Liver (tissue), 9 donors: ENCODE results near the gene SNX1. TPM values are rescaled to one million over a fixed set of nuclear protein-coding genes. Genes with fewer than 3 reads are reported as not detected.

ENCODE experiments used
- DNase-seq: peaks from one replicate; pipeline ENCODE4 v3.0.0-alpha.2; 2017; ENCODE audit warnings: low spot score
- H3K27ac ChIP-seq, 2 donors: one replicate each; pipeline ENCODE4 v1.7.0; 2013; ENCODE audit warnings: inconsistent platforms in 2 of 2, low read length in 2 of 2, control low read depth in 1 of 2, low read depth in 1 of 2, mild to moderate bottlenecking in 1 of 2
- H3K27me3 ChIP-seq, 4 donors: one replicate each; pipeline versions ENCODE4 v1.6.1 to v1.7.0; 2013; ENCODE audit warnings: low read length in 3 of 4, inconsistent platforms in 1 of 4, mild to moderate bottlenecking in 1 of 4, moderate library complexity in 1 of 4; ENCODE audit not compliant: control insufficient read depth in 4 of 4, insufficient read depth in 4 of 4
- H3K36me3 ChIP-seq, 4 donors: one replicate each; pipeline versions ENCODE4 v1.6.1 to v1.7.0; 2013; ENCODE audit warnings: low read length in 3 of 4, mild to moderate bottlenecking in 3 of 4, low read depth in 1 of 4, moderate library complexity in 1 of 4; ENCODE audit not compliant: control insufficient read depth in 4 of 4, insufficient read depth in 3 of 4
- H3K4me1 ChIP-seq, 4 donors: one replicate each; pipeline versions ENCODE4 v1.6.1 to v1.7.0; 2013; ENCODE audit warnings: low read length in 3 of 4, mild to moderate bottlenecking in 3 of 4, moderate library complexity in 1 of 4; ENCODE audit not compliant: control insufficient read depth in 4 of 4, insufficient read depth in 4 of 4
- H3K4me3 ChIP-seq, 3 donors: one replicate each; pipeline versions ENCODE4 v1.6.1 to v1.7.0; 2013; ENCODE audit warnings: low read length in 3 of 3, control low read depth in 1 of 3, low read depth in 1 of 3, mild to moderate bottlenecking in 1 of 3
- H3K9ac ChIP-seq, 2 donors: one replicate each; pipeline ENCODE4 v1.7.0; 2013; ENCODE audit warnings: low read length in 2 of 2, mild to moderate bottlenecking in 2 of 2, moderate library complexity in 2 of 2, control low read depth in 1 of 2, low read depth in 1 of 2
- H3K9me3 ChIP-seq, 4 donors: one replicate each; pipeline versions ENCODE4 v1.6.1 to v1.7.0; 2013; ENCODE audit warnings: low read length in 3 of 4; ENCODE audit not compliant: control insufficient read depth in 4 of 4
- ATF3 ChIP-seq: IDR thresholded peaks from 2 replicates; pipeline ENCODE4 v1.6.1; 2016; ENCODE audit warnings: antibody characterized with exemption
- CTCF ChIP-seq: fragments of 150-350 bp; IDR thresholded peaks from 2 replicates; pipeline ENCODE4 v1.5.1; 2017; ENCODE audit warnings: improper control_type of control experiment, low read depth, low read length; ENCODE audit not compliant: missing input control
- EGR1 ChIP-seq, 2 donors: IDR thresholded peaks; 2 replicates each; pipeline ENCODE4 v1.6.1; 2016 to 2018; ENCODE audit warnings: antibody characterized with exemption in 2 of 2, low read depth in 2 of 2
- FOXA1 ChIP-seq: IDR thresholded peaks from 2 replicates; pipeline ENCODE4 v1.6.1; 2016; ENCODE audit warnings: antibody characterized with exemption
- FOXA2 ChIP-seq: IDR thresholded peaks from 2 replicates; pipeline ENCODE4 v1.6.1; 2016; ENCODE audit warnings: antibody characterized with exemption
- GABPA ChIP-seq, 2 donors: IDR thresholded peaks in 1 of 2; conservative IDR thresholded peaks in 1 of 2; 2 replicates each; pipeline ENCODE4 v1.6.1; 2016; ENCODE audit warnings: antibody characterized with exemption in 2 of 2, mild to moderate bottlenecking in 1 of 2, moderate library complexity in 1 of 2
- HNF4A ChIP-seq, 2 donors: conservative IDR thresholded peaks; 2 replicates each; pipeline ENCODE4 v1.6.1; 2016; ENCODE audit warnings: antibody characterized with exemption in 2 of 2, mild to moderate bottlenecking in 2 of 2
- JUND ChIP-seq, 2 donors: IDR thresholded peaks; 2 replicates each; pipeline ENCODE4 v1.6.1; 2016; ENCODE audit warnings: antibody characterized with exemption in 2 of 2
- MAX ChIP-seq: IDR thresholded peaks from 2 replicates; pipeline ENCODE4 v1.6.1; 2016; ENCODE audit warnings: antibody characterized with exemption
- NR2F2 ChIP-seq: IDR thresholded peaks from 2 replicates; pipeline ENCODE4 v1.6.1; 2016; ENCODE audit warnings: antibody characterized with exemption
- RAD21 ChIP-seq, 2 donors: IDR thresholded peaks; 2 replicates each; pipeline ENCODE4 v1.6.1; 2016; ENCODE audit warnings: antibody characterized with exemption in 2 of 2, mild to moderate bottlenecking in 2 of 2
- REST ChIP-seq: IDR thresholded peaks from 2 replicates; pipeline ENCODE4 v1.6.1; 2016; ENCODE audit warnings: antibody characterized with exemption, mild to moderate bottlenecking
- RXRA ChIP-seq, 2 donors: IDR thresholded peaks; 2 replicates each; pipeline ENCODE4 v1.6.1; 2017 to 2018; ENCODE audit warnings: antibody characterized with exemption in 2 of 2, mild to moderate bottlenecking in 1 of 2
- SP1 ChIP-seq: IDR thresholded peaks from 2 replicates; pipeline ENCODE4 v1.6.1; 2018; ENCODE audit warnings: antibody characterized with exemption, mild to moderate bottlenecking
- TAF1 ChIP-seq: conservative IDR thresholded peaks from 2 replicates; pipeline ENCODE4 v1.6.1; 2016; ENCODE audit warnings: antibody characterized with exemption, mild to moderate bottlenecking
- YY1 ChIP-seq: IDR thresholded peaks from 2 replicates; pipeline ENCODE4 v1.6.1; 2016; ENCODE audit warnings: antibody characterized with exemption, mild to moderate bottlenecking
- WGBS: extraction: QIAGEN DNeasy Blood & Tissue Kit; methylation state at CpG from one replicate; pipeline ENCODE4 v1.1.7; 2013; 5-methylcytosine and 5-hydroxymethylcytosine counted together
- polyA plus RNA-seq, 2 donors: library from polyadenylated mRNA; stranded (reverse) in 1 of 2; unstranded in 1 of 2; fragments of 200-250 nt in 1 of 2; fragments of >200 nt in 1 of 2; fragmentation: Nextera tagmentation in 1 of 2; extraction: Ambion mirVana in 1 of 2; gene quantifications; one replicate each; pipeline versions ENCODE4 v1.2.1 to v1.2.3, GENCODE V29; 2013 to 2015
- total RNA-seq, 2 donors: library from RNA; depleted of rRNA; stranded (reverse); fragments of >200 nt; gene quantifications; one replicate each; pipeline ENCODE4 v1.2.3, GENCODE V29; 2014
- donor health status: healthy.
- donor health status: healthy.
- donor health status: healthy.
- donor health status: healthy.
- donor health status: healthy.

SNX1 gene
- total and polyA plus RNA-seq, 4 donors: 40.0 to 67.4 (median 45.0) TPM

GRCh38 chr15:64060716-64061115, 35.1 kb upstream of the SNX1 start:
- Histone ChIP-seq H3K4me1 (no peaks in the 10 kb centered on the region), H3K4me3 (no peak overlapping the region), H3K27me3 (no peaks in the 10 kb centered on the region), H3K9me3 (no peaks in the 10 kb centered on the region), H3K36me3 (no peaks in the 10 kb centered on the region), H3K9ac (no peak overlapping the region), H3K27ac (no peak overlapping the region)
- no peak for DNase-seq
- TF ChIP-seq TAF1 (no peak), CTCF (no peak), EGR1 (IDR thresholded peaks at IDR 0.05; ENCODE audit: low read depth in 2 of 2) (no peak), ATF3 (no peak), HNF4A (conservative IDR thresholded peaks at IDR 0.05) (no peak), FOXA1 (no peak), SP1 (no peak), GABPA (IDR thresholded peaks at IDR 0.05 in 1 of 2, conservative IDR thresholded peaks at IDR 0.05 in 1 of 2) (no peak), YY1 (no peak), NR2F2 (no peak)
- WGBS: 94% methylated on average over 29 of the region's 29 CpGs

GRCh38 chr15:64066451-64066850, 29.3 kb upstream of the SNX1 start:
- WGBS: 56% methylated on average over 1 of the region's 1 CpG
- no peak for TF ChIP-seq RXRA (IDR thresholded peaks at IDR 0.05)
- no peaks in the 10 kb centered on the region for H3K9me3 ChIP-seq
- DNase-seq: no peak
- no peaks in the 10 kb centered on the region for H3K27me3 ChIP-seq
- peaks cover 12 to 37% (median 31%) of the 10 kb centered on the region in 4 donors for H3K4me1 ChIP-seq
- H3K36me3 ChIP-seq: no peaks in the 10 kb centered on the region
- no peak overlapping the region for H3K9ac ChIP-seq
- no peak overlapping the region for H3K27ac ChIP-seq
- no peak overlapping the region for H3K4me3 ChIP-seq

- Histone ChIP-seq H3K4me3 (no peak overlapping the region), H3K9ac (no peak overlapping the region), H3K36me3 (no peaks in the 10 kb centered on the region), H3K4me1 (peaks cover 17 to 48% (median 41%) of the 10 kb centered on the region in 4 donors), H3K9me3 (no peaks in the 10 kb centered on the region), H3K27ac (no peak overlapping the region), H3K27me3 (no peaks in the 10 kb centered on the region)
- 21% methylated on average over 11 of the region's 11 CpGs for WGBS
- peak in 1 of 2 donors; percentile 6 for TF ChIP-seq RXRA (IDR thresholded peaks at IDR 0.05)
- peak; percentile 90 to 92 for TF ChIP-seq RAD21 (IDR thresholded peaks at IDR 0.05)
- no peak for TF ChIP-seq FOXA2
- TF ChIP-seq MAX: no peak
- no peak for TF ChIP-seq JUND (IDR thresholded peaks at IDR 0.05)
- TF ChIP-seq YY1: no peak
- no peak for TF ChIP-seq EGR1 (IDR thresholded peaks at IDR 0.05; ENCODE audit: low read depth in 2 of 2)
- TF ChIP-seq SP1: no peak
- TF ChIP-seq FOXA1: no peak
- no peak for TF ChIP-seq GABPA (IDR thresholded peaks at IDR 0.05 in 1 of 2, conservative IDR thresholded peaks at IDR 0.05 in 1 of 2)
- TF ChIP-seq ATF3: no peak
- TF ChIP-seq NR2F2: no peak
- TF ChIP-seq REST: no peak
- peak; percentile 95 for TF ChIP-seq CTCF
- TF ChIP-seq HNF4A (conservative IDR thresholded peaks at IDR 0.05): no peak
- DNase-seq: peak; percentile 77
Observed at GRCh38 chr15:64067564-64068030, 28.2 kb upstream of the SNX1 start.
